GM18951 (cell line): ENCODE results near the gene TUBA4B.
"Not testable (repeated sequence)": the region's sequence is repeated elsewhere in the genome, so short reads cannot be mapped to it uniquely, and the experiment has no call there.

Source experiments
- POLR2A ChIP-seq: IDR thresholded peaks from 4 replicates; pipeline ENCODE4 v1.6.1; 2011; ENCODE audit warnings: mild to moderate bottlenecking; ENCODE audit not compliant: insufficient read length, insufficient read depth; ENCODE audit errors: extremely low read depth
- in situ Hi-C: fragments of 300-500 bp; cut with MboI; formaldehyde crosslinking; loops from one replicate; pipeline ENCODE4 v1.12.0; 2022; ENCODE audit warnings: low sequenced_read_pairs, mixed read lengths, inconsistent platforms; ENCODE audit not compliant: unreplicated experiment

The TUBA4B gene

DNA sequence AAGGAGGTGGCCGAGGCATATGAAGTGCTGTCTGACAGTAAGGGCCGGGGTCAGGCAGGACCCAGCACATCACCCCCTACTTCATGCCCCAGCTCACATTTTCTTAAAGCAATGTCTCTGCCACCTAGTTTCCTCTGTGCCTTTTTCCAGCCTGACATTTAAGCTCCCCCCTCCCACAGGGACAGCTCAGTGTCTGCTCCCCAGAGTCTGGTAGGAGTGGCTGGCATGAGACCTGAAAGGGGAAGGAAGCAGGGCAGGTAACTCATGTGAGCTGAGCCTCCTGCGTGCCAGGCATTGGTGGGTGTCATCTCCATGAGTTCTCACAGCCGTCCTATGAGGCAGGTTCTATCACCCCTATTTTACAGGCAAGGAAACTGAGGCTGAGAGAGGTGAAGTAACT, 27.6 kb downstream of the TUBA4B start:
- no peak for TF ChIP-seq POLR2A
- in situ Hi-C loops, result no loop called here

DNA sequence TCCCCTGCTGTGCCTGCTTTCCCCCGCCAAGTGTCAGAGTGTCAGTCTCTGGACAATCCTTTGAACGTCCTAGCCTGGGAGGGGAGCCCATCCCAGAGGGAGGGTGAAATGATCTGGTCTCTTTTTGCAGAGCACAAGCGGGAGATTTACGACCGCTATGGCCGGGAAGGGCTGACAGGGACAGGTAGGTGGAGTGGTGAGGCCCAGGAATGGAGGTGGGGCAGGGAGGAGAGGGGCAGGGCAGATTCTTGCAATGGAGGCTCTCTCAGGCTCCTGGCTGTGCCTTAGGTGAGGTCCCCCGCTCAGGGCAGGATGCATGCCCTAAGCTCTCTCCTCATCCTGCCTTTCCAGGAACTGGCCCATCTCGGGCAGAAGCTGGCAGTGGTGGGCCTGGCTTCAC, 28.5 kb downstream of the TUBA4B start:
- no peak for TF ChIP-seq POLR2A
- in situ Hi-C loops, result no loop called here

DNA sequence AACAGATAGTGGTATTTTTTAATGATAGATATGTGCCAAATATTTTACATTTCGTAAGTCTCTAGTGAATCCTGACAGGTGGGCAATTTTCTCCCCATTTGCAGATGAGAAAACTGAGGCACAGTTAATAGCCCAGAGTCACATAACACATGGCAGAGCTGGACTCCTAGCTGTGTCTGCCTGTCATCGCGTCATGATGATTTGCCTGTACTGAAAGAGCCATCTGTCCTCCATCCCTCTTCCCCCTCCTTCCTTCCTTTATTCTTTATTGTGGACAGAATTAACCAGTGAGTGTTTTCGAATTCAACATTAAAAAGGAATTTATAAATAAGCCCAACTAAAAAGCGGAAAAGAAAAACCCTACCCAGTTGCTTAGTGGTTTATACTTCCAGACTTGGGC, 29.3 kb downstream of the TUBA4B start:
- in situ Hi-C loops, result no loop called here
- TF ChIP-seq POLR2A, result no peak

DNA sequence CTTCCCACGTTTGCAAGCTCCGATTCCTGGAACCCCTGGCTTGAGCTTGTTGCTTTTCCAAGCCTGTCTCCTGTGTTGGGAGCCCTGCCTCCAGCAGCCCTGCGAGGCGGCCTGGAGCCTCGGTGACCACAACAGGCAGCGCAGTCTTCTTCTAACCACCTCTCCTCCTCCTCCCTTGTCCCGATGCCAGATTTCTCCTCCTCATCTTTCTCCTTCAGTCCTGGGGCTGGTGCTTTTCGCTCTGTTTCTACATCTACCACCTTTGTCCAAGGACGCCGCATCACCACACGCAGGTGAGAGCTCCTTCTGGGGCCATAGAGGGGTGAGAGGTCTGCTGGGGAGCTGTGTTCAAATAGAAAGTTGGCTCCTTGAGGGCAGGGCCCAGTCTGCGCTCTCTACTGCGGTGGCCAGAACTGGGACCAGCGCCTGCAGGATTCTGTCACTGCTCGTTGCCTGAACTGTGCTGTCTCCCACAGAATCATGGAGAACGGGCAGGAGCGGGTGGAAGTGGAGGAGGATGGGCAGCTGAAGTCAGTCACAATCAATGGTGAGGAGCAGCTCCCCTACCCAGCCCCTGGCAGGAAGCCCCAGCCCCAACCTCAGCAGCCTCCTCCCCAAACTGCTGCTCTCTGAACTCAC, 30.0 kb downstream of the TUBA4B start:
- no peak for TF ChIP-seq POLR2A
- in situ Hi-C loops, result no loop called here

DNA sequence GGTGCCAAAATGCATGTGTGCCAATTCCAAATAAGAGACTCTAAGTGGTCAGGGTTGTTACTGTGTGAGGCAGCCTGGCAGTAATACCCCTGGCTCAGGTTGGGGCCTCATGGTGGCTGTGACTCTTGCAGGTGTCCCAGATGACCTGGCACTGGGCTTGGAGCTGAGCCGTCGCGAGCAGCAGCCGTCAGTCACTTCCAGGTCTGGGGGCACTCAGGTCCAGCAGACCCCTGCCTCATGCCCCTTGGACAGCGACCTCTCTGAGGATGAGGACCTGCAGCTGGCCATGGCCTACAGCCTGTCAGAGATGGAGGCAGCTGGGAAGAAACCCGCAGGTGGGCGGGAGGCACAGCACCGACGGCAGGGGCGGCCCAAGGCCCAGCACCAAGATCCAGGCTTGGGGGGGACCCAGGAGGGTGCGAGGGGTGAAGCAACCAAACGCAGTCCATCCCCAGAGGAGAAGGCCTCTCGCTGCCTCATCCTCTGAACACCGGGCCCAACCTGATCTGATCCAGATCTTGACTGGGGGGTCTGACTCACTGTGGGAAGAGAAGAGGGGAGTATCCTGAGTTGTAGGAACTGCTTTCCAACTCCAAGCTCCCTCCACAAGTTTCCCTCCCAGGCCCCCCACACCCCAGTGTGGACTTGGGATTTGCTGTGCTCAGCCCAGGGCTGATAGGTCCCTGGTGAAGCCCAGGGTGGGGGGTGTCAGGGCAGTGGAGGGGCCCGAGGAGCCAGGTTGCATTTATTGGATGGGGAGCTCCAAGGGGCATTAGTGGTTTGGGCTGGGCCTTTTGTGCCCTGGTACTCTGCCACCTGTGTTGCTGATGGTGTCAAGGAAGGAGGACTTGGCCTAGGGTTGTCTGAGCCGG, 31.7 kb downstream of the TUBA4B start:
- in situ Hi-C loops, result no loop called here
- no peak for TF ChIP-seq POLR2A

DNA sequence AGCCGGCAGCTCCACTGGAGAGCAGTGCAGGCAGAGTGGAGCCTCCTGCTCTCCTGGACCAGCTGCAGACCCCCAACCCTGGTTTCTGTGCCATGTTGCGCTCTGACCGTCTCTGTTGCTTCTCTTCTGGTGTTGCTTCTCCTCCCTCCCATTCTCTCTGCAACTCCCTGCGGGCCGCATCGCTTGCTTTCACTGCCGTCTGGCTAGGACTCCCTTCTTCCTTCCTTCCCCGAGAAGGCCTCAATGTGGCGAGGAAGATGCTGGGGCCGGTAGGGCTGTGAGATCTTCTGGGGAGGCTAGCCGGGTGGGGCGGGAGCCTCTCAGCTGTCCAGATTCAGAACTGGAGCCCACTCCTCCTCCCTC, 32.3 kb downstream of the TUBA4B start:
- in situ Hi-C loops, result no loop called here
- no peak for TF ChIP-seq POLR2A

DNA sequence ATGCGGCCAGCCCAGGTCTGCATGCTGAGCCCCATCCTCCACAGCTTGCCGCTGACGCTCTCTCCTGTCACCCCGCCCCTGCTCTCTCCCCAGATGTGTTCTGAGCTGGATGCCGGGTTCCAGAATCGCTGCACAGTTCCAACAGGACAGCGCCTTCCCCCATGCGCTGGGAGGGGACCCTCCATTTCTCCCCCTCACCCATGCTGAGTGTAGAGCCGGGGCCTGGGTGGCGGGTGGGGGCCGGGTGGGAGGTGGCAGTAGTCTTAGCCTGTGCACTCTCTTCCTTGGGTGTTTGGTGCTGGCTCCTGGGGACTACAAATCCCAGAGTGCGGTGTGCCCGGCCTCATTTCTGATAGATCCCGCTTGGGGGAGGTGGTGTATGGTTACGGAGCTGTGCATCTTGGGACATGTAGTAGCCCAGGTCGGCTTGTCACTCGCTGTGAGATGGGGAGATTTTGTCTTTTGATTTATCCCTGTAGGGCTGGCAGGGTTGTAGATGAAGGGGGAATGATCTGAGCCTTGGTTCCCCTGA, 32.9 kb downstream of the TUBA4B start:
- TF ChIP-seq POLR2A, result no peak
- in situ Hi-C loops, result no loop called here

DNA sequence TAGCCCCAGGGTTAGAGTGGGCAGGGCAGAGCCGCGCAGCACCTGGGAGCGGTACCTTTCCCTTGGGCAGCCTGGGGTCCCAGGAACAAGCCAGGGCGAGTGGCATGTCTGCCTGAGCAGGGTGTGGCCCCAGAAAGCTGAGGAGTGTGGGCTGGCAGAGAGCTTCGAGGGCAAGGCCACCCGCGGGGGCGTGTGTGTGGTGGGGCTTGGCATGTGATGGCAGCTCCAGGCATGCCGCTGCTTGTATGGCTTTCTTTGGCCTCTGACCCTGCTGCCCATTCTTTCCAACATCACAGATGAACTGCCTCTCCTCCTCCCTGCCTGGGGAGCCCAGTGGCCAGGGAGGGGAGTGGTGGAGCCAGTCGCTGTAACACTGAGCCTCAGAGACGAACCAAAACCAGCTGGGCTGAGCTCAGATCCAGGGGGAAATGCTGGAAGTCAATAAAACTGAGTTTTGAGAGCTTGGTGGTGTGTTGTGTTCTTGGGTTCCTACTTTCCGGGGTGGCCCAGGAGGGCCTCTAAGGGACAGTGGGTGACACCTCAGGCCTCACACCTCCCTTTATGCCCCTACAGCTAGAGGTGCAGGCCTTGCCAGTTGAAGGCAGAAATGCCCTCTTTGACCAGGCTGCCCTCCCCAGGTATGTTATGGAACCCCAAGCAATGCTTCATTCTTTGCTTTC, 33.5 kb downstream of the TUBA4B start:
- TF ChIP-seq POLR2A, result no peak
- in situ Hi-C loops, result no loop called here

DNA sequence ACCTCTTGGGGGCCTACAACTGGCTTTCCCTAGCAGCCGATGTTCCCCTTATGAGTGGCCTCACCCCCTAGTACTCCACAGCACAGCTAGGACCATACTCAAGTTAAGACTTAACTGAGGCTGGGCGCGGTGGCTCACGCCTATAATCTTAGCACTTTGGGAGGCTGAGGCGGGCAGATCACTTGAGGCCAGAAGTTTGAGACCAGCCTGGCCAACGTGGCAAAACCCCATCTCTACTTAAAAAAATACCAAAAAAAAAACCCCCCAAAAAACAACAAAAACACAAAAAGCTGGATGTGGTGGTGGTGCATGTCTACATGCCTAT, 34.0 kb downstream of the TUBA4B start:
- in situ Hi-C loops, result not testable (repeated sequence)

DNA sequence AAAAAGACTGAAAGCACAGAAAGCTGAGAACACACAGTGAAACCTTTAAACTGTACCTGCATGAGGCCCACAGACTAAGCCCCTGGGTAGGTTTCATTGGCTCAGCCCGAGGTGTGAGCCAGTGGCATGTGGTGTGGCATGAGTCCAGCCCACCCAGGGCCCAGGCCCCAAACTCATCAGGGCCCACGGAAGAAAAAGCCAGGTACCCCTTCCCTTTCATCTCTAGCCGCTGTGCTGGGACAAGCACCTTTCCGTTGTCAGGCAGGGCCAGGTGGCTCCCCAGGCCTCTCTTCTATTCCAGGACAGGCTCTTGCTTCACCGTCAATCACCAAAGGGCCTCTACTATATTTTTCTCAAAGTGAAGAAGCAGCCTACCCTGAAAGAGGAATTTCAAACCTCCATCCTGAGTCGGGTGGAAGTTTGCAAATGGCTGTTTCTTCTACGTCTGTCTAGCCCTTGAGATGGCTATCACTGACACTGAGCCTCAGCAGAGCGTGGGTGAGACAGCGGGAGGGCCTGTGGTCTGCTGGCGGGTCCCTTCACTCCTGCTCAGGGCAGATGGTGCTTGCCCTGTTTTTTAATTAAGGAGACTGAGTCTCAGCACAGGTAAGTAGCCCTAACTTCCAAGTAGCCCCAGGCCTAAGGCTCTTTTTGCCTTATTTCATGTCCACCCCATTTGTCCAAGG, 34.7 kb downstream of the TUBA4B start:
- TF ChIP-seq POLR2A, result no peak
- in situ Hi-C loops, result no loop called here

DNA sequence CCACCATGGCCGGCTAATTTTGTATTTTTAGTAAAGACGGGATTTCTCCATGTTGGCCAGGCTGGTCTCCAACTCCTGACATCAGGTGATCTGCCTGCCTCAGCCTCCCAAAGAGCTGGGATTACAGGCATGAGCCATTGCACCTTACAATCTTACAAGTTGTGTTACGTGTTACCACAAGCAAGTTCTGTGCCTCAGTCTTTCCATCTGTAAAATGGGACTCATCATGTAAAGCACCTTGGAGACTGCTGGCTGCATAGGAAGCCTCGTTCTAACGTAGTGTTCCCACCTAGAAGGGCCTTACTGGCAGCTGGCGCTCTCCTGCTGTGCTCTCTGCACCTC, 36.1 kb downstream of the TUBA4B start:
- no peak for TF ChIP-seq POLR2A
- in situ Hi-C loops, result no loop called here

DNA sequence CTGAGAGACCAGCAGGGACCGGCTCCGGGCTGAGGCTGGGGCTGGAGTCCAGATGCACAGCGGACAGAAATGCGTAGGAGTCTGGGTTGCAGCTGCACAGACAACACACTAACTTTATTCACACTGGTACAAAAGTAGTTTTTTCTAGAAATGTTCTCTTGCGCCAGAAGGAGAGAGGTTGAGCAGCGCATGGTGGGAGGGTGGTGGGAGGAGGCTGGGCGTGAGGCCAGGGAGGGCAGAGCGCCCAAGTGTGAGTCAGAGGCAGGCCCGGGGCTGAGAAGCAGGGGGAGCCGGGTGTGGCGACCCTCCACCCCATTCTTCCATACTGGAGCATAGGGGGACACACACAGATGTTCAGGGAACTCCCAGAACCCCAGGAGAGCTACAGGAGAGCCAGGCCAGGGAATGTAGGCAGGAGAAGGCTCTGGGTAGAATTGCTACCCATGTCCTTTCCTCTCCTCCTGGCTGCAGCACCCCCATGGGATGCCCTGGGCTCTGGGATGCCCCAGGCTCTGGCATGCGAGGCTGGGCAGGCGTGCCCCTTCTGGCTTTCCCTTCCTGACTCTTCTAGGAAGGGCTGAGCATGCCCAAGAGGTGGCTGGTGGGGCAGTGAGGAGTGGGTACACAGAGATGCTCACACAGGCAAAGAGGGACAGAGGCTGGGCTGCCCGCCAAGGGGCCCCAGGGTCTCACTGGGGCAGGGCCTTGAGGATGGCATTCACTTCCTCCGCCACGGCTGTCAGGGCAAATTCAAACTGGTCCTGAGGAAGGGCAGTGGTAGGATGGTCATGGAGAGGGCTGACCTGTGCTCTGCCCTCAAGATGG, 36.7 kb downstream of the TUBA4B start:
- in situ Hi-C loops, result no loop called here
- TF ChIP-seq POLR2A, result no peak
